ENCODE data around the gene SV2C. TPM values are rescaled to one million over a fixed set of nuclear protein-coding genes. Genes with fewer than 3 reads are reported as not detected.

SV2C gene
- polyA plus RNA-seq, 1 donor (not counting 4 experiments of a cell fraction or from before 2014, with no cell fraction given), result 0.34 TPM

DNA sequence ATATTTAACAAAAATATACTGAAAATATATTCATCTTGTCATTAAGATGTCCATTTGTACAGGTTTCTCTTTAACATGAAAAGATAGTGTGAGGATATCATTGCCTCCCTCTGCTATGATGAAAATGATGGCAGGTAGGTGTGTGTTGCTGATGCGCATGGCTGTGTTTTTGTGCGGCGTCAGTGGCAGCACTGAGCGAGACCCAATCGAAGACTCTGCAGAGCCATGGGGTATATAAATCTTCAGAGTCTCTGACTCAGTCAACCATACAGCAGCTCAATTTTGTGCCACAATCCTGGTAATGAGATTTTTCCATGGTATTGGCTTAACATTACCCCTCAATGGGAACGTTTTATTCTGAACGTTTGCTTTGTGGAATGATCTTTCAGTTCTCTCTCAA is 166.4 kb downstream of the SV2C start:
- FAIRE-seq (no peak), DNase-seq (ENCODE audit: low read depth, low spot score) (no peak)
- Histone ChIP-seq H3K27me3 (ENCODE audit: control insufficient read depth, extremely low read depth, insufficient read depth, low read length) (no peaks in the 10 kb centered on the region), H3K9me3 (ENCODE audit: control insufficient read depth, low read depth, low read length) (no peaks in the 10 kb centered on the region), H4K20me1 (ENCODE audit: control insufficient read depth, extremely low read depth, insufficient read depth, low read length) (no peaks in the 10 kb centered on the region), H3K4me2 (ENCODE audit: control insufficient read depth, extremely low read depth, insufficient read depth, low read depth, low read length) (no peak overlapping the region), H3K9me1 (ENCODE audit: control insufficient read depth, extremely low read depth, insufficient read depth, low read length) (no peaks in the 10 kb centered on the region), H2AFZ (ENCODE audit: control insufficient read depth, low read length) (no peak overlapping the region), H3K9ac (ENCODE audit: control insufficient read depth, extremely low read depth, insufficient read depth, low read length) (no peak overlapping the region), H3K4me1 (ENCODE audit: control insufficient read depth, extremely low read depth, insufficient read depth, low read length) (no peaks in the 10 kb centered on the region), H3K79me2 (ENCODE audit: control insufficient read depth, insufficient read depth, low read length) (no peaks in the 10 kb centered on the region), H3K27ac (ENCODE audit: control insufficient read depth, insufficient read depth, low read length) (no peak overlapping the region), H3K36me3 (ENCODE audit: control insufficient read depth in 2 of 2, extremely low read depth in 1 of 2, insufficient read depth in 2 of 2, low read length in 2 of 2) (no peaks in the 10 kb centered on the region), H3K4me3 (ENCODE audit: control insufficient read depth in 2 of 3, extremely low read depth in 1 of 3, insufficient read depth in 2 of 3, low read depth in 1 of 3, low read length in 3 of 3) (no peak overlapping the region)
- dilution Hi-C loops (cut with MboI; ENCODE audit: extremely low pct_ligation_motif_present, low sequenced_read_pairs), result no loop called here
- TF ChIP-seq, protein P1, sequence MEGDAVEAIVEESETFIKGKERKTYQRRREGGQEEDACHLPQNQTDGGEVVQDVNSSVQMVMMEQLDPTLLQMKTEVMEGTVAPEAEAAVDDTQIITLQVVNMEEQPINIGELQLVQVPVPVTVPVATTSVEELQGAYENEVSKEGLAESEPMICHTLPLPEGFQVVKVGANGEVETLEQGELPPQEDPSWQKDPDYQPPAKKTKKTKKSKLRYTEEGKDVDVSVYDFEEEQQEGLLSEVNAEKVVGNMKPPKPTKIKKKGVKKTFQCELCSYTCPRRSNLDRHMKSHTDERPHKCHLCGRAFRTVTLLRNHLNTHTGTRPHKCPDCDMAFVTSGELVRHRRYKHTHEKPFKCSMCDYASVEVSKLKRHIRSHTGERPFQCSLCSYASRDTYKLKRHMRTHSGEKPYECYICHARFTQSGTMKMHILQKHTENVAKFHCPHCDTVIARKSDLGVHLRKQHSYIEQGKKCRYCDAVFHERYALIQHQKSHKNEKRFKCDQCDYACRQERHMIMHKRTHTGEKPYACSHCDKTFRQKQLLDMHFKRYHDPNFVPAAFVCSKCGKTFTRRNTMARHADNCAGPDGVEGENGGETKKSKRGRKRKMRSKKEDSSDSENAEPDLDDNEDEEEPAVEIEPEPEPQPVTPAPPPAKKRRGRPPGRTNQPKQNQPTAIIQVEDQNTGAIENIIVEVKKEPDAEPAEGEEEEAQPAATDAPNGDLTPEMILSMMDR (optimal IDR thresholded peaks at IDR 0.05 in 1 of 3, IDR thresholded peaks at IDR 0.05 in 1 of 3, conservative IDR thresholded peaks at IDR 0.05 in 1 of 3; ENCODE audit: extremely low read depth in 1 of 3, insufficient read depth in 2 of 3, low read length in 3 of 3), result no peak
- TF ChIP-seq EZH2 (IDR thresholded peaks at IDR 0.05; ENCODE audit: low read length), result no peak

DNA sequence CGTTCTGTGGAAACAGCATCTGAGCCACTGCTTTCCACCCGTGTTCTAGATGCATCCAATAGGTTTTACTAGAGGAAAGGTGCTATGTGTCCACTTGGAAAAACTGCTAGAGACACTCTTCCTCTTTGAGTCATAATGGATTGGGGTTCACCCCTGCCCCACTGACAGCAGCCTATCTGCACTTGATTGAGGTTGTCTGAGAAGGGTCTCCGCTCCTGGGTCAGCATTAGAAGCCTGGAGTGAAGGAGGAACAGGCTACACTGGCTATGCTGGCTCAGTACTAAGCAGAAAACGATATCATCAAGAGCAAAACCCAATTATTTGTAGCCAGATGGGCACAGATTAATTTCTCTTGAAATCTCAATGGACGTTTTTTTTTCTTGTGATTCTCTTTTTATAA is 167.3 kb downstream of the SV2C start:
- no peak overlapping the region for H3K4me3 ChIP-seq (ENCODE audit: control insufficient read depth in 2 of 3, extremely low read depth in 1 of 3, insufficient read depth in 2 of 3, low read depth in 1 of 3, low read length in 3 of 3)
- H3K9me3 ChIP-seq (ENCODE audit: control insufficient read depth, low read depth, low read length), result no peaks in the 10 kb centered on the region
- H2AFZ ChIP-seq (ENCODE audit: control insufficient read depth, low read length), result no peak overlapping the region
- dilution Hi-C loops (cut with MboI; ENCODE audit: extremely low pct_ligation_motif_present, low sequenced_read_pairs), result no loop called here
- DNase-seq (ENCODE audit: low read depth, low spot score) (no peak), FAIRE-seq (no peak)
- H3K4me1 ChIP-seq (ENCODE audit: control insufficient read depth, extremely low read depth, insufficient read depth, low read length), result no peaks in the 10 kb centered on the region
- no peak for TF ChIP-seq EZH2 (IDR thresholded peaks at IDR 0.05; ENCODE audit: low read length)
- TF ChIP-seq, protein P1 (optimal IDR thresholded peaks at IDR 0.05 in 1 of 3, IDR thresholded peaks at IDR 0.05 in 1 of 3, conservative IDR thresholded peaks at IDR 0.05 in 1 of 3; ENCODE audit: extremely low read depth in 1 of 3, insufficient read depth in 2 of 3, low read length in 3 of 3), result no peak
- no peaks in the 10 kb centered on the region for H3K9me1 ChIP-seq (ENCODE audit: control insufficient read depth, extremely low read depth, insufficient read depth, low read length)
- no peaks in the 10 kb centered on the region for H3K27me3 ChIP-seq (ENCODE audit: control insufficient read depth, extremely low read depth, insufficient read depth, low read length)
- H3K27ac ChIP-seq (ENCODE audit: control insufficient read depth, insufficient read depth, low read length), result no peak overlapping the region
- H4K20me1 ChIP-seq (ENCODE audit: control insufficient read depth, extremely low read depth, insufficient read depth, low read length), result no peaks in the 10 kb centered on the region
- H3K79me2 ChIP-seq (ENCODE audit: control insufficient read depth, insufficient read depth, low read length), result no peaks in the 10 kb centered on the region
- H3K36me3 ChIP-seq (ENCODE audit: control insufficient read depth in 2 of 2, extremely low read depth in 1 of 2, insufficient read depth in 2 of 2, low read length in 2 of 2), result no peaks in the 10 kb centered on the region
- H3K9ac ChIP-seq (ENCODE audit: control insufficient read depth, extremely low read depth, insufficient read depth, low read length), result no peak overlapping the region
- no peak overlapping the region for H3K4me2 ChIP-seq (ENCODE audit: control insufficient read depth, extremely low read depth, insufficient read depth, low read depth, low read length)

Data from keratinocyte (primary cell).